HG02970 (cell line): ENCODE data around the gene PDE4DIP.
"Not testable (repeated sequence)": the region's sequence is repeated elsewhere in the genome, so short reads cannot be mapped to it uniquely, and the experiment has no call there.

ENCODE experiments used
- ATAC-seq: cut with Tn5 transposase; IDR thresholded peaks from one replicate; pipeline ENCODE4 v1.9.1; 2021; ENCODE audit warnings: mild to moderate bottlenecking, moderate library complexity, moderate number of reproducible peaks; ENCODE audit not compliant: unreplicated experiment, low FRiP score

Gene PDE4DIP

GRCh38 chr1:148916222-148916621 lies 72.0 kb downstream of the PDE4DIP start:
- not testable (repeated sequence) for ATAC-seq

- not testable (repeated sequence) for ATAC-seq
Measured at GRCh38 chr1:148916695-148917348, 72.6 kb downstream of the PDE4DIP start.

- not testable (repeated sequence) for ATAC-seq
Measured at GRCh38 chr1:148918836-148919447, 74.7 kb downstream of the PDE4DIP start.

- ATAC-seq = not testable (repeated sequence)
Measured at GRCh38 chr1:148921047-148921446, 76.8 kb downstream of the PDE4DIP start.

GRCh38 chr1:148923798-148924197 lies 79.6 kb downstream of the PDE4DIP start:
- ATAC-seq = not testable (repeated sequence)

GRCh38 chr1:148927645-148928044 lies 83.4 kb downstream of the PDE4DIP start:
- ATAC-seq = not testable (repeated sequence)

- not testable (repeated sequence) for ATAC-seq
Measured at GRCh38 chr1:148929253-148929652, 85.0 kb downstream of the PDE4DIP start.

GRCh38 chr1:148935381-148936002 lies 91.3 kb downstream of the PDE4DIP start:
- ATAC-seq = not testable (repeated sequence)

GRCh38 chr1:148942906-148943305 lies 98.7 kb downstream of the PDE4DIP start:
- not testable (repeated sequence) for ATAC-seq

- not testable (repeated sequence) for ATAC-seq
Measured at GRCh38 chr1:148945130-148945529, 100.9 kb downstream of the PDE4DIP start.

- not testable (repeated sequence) for ATAC-seq
Measured at GRCh38 chr1:148948768-148949167, 104.5 kb downstream of the PDE4DIP start.

- peak; percentile 66 for ATAC-seq
Measured at GRCh38 chr1:148951336-148952227, 107.4 kb downstream of the PDE4DIP start.

GRCh38 chr1:148952253-148952937 lies 108.2 kb downstream of the PDE4DIP start:
- ATAC-seq = peak; percentile 83

- ATAC-seq = not testable (repeated sequence)
Measured at GRCh38 chr1:148952938-148953616, 108.8 kb downstream of the PDE4DIP start.

- ATAC-seq = not testable (repeated sequence)
Measured at GRCh38 chr1:148953730-148954129, 109.5 kb downstream of the PDE4DIP start.

- ATAC-seq = not testable (repeated sequence)
Measured at GRCh38 chr1:148958343-148958742, 114.1 kb downstream of the PDE4DIP start.

GRCh38 chr1:148960212-148961000 lies 116.2 kb downstream of the PDE4DIP start:
- not testable (repeated sequence) for ATAC-seq

- not testable (repeated sequence) for ATAC-seq
Measured at GRCh38 chr1:148962127-148962857, 118.1 kb downstream of the PDE4DIP start.
